HepG2 (cell line): ENCODE results near the gene LRP5. TPM values are rescaled to one million over a fixed set of nuclear protein-coding genes. Genes with fewer than 3 reads are reported as not detected.
A peak's percentile ranks its signal among the peaks of the same experiment; 100 is the strongest.

Source experiments
- BCL3 ChIP-seq: sonication (generic); formaldehyde crosslinking; IDR thresholded peaks from 2 replicates; pipeline ENCODE4 v1.5.1; 2020; ENCODE audit warnings: mild to moderate bottlenecking, missing genetic modification reagents, moderate library complexity
- CCDC6 ChIP-seq: sonication (generic); formaldehyde crosslinking; IDR thresholded peaks from 2 replicates; pipeline ENCODE4 v1.8.1; 2022; ENCODE audit warnings: mild to moderate bottlenecking, missing genetic modification reagents, moderate library complexity
- CSRNP1 ChIP-seq: sonication (generic); formaldehyde crosslinking; IDR thresholded peaks from 2 replicates; pipeline ENCODE4 v1.8.1; 2023; ENCODE audit warnings: mild to moderate bottlenecking, missing genetic modification reagents
- DNMT1 ChIP-seq: sonication (generic); formaldehyde crosslinking; IDR thresholded peaks from 2 replicates; pipeline ENCODE4 v1.5.1; 2020; ENCODE audit warnings: mild to moderate bottlenecking, missing genetic modification reagents
- FLYWCH1 ChIP-seq: sonication (generic); formaldehyde crosslinking; IDR thresholded peaks from 2 replicates; pipeline ENCODE4 v1.8.1; 2023; ENCODE audit warnings: mild to moderate bottlenecking, missing genetic modification reagents
- HDAC1 ChIP-seq: sonication (generic); formaldehyde crosslinking; IDR thresholded peaks from 2 replicates; pipeline ENCODE4 v1.5.1; 2020; ENCODE audit warnings: mild to moderate bottlenecking, missing genetic modification reagents
- MYPOP ChIP-seq: sonication (generic); formaldehyde crosslinking; IDR thresholded peaks from 2 replicates; pipeline ENCODE4 v1.8.1; 2023; ENCODE audit warnings: mild to moderate bottlenecking, moderate library complexity, missing genetic modification reagents
- USF2 ChIP-seq, 2 experiments: sonication (generic) in 1 of 2; formaldehyde crosslinking in 1 of 2; IDR thresholded peaks; 2 replicates each; pipeline versions ENCODE4 v1.5.1 to v1.6.1; 2011 to 2020; ENCODE audit warnings: borderline replicate concordance in 1 of 2, low read depth in 1 of 2, low read length in 1 of 2, mild to moderate bottlenecking in 1 of 2, missing genetic modification reagents in 1 of 2, moderate library complexity in 1 of 2
- XBP1 ChIP-seq: sonication (generic); formaldehyde crosslinking; IDR thresholded peaks from 2 replicates; pipeline ENCODE4 v1.5.0; 2020; ENCODE audit warnings: missing genetic modification reagents
- ZBTB33 ChIP-seq: sonication (generic); formaldehyde crosslinking; IDR thresholded peaks from 2 replicates; pipeline ENCODE4 v1.4.0; 2020; ENCODE audit warnings: missing genetic modification reagents
- ZBTB46 ChIP-seq: sonication (generic); formaldehyde crosslinking; IDR thresholded peaks from 2 replicates; pipeline ENCODE4 v1.4.0; 2020; ENCODE audit warnings: mild to moderate bottlenecking, missing genetic modification reagents, borderline replicate concordance
- ZNF256 ChIP-seq: sonication (generic); formaldehyde crosslinking; conservative IDR thresholded peaks from 2 replicates; pipeline ENCODE4 v1.4.0; 2020; ENCODE audit warnings: missing genetic modification reagents
- ZNF501 ChIP-seq: sonication (generic); formaldehyde crosslinking; IDR thresholded peaks from 2 replicates; pipeline ENCODE4 v1.5.1; 2020; ENCODE audit warnings: mild to moderate bottlenecking, moderate library complexity, missing genetic modification reagents
- ZNF557 ChIP-seq: sonication (generic); formaldehyde crosslinking; IDR thresholded peaks from 2 replicates; pipeline ENCODE4 v1.4.0; 2020; ENCODE audit warnings: missing genetic modification reagents
- ZNF720 ChIP-seq: sonication (generic); formaldehyde crosslinking; IDR thresholded peaks from 2 replicates; pipeline ENCODE4 v1.4.0; 2020; ENCODE audit warnings: missing genetic modification reagents
- ZNF724P ChIP-seq: sonication (generic); formaldehyde crosslinking; IDR thresholded peaks from 2 replicates; pipeline ENCODE4 v1.8.0; 2022; ENCODE audit warnings: missing genetic modification reagents, borderline replicate concordance
- ZNF780A ChIP-seq: sonication (generic); formaldehyde crosslinking; IDR thresholded peaks from 2 replicates; pipeline ENCODE4 v1.8.0; 2022; ENCODE audit warnings: mild to moderate bottlenecking, missing genetic modification reagents, moderate library complexity
- polyA plus RNA-seq, 8 experiments: library from polyadenylated mRNA; depleted of rRNA in 3 of 8; stranded (reverse) in 7 of 8; unstranded in 1 of 8; fragments of >200 nt; fragmentation: Illumina TruSeq in 4 of 8; extraction: Trizol in 4 of 8; gene quantifications; 2 replicates each; pipeline versions ENCODE4 v1.2.1 to v1.2.3, GENCODE V29; 2011 to 2016; ENCODE audit warnings: low read depth in 4 of 8, missing spikeins in 1 of 8, mixed read lengths in 1 of 8; ENCODE audit not compliant: insufficient read depth in 1 of 8
- total RNA-seq, 5 experiments: library from RNA; depleted of rRNA; stranded (reverse); fragments of >200 nt; fragmentation: Illumina TruSeq; extraction: Trizol; gene quantifications; 2 replicates each; pipeline ENCODE4 v1.2.3, GENCODE V29; 2016; ENCODE audit warnings: low read depth in 1 of 5

Gene LRP5
- total and polyA plus RNA-seq, 2 of the 13 experiments (the other 11 are each of a cell fraction or from before 2014, with no cell fraction given): 40.4 to 64.0 TPM

- TF ChIP-seq ZBTB46 (CRISPR knock-in tag) (no peak), ZNF256 (no peak), BCL3 (CRISPR knock-in tag) (no peak), HDAC1 (CRISPR knock-in tag) (peak; percentile 47), ZNF501 (CRISPR knock-in tag) (peak; percentile 51), ZNF780A (CRISPR knock-in tag) (no peak), CCDC6 (CRISPR knock-in tag) (no peak), ZBTB33 (0 out of 2 replicates have a peak, but pooled peaks have one; percentile 9), CSRNP1 (CRISPR knock-in tag) (peak; percentile 32; the same call in 1 of the 2 replicates), XBP1 (CRISPR knock-in tag) (no peak), MYPOP (CRISPR knock-in tag) (no peak), ZNF720 (no peak), ZNF557 (CRISPR knock-in tag) (no peak), DNMT1 (CRISPR knock-in tag) (no peak), FLYWCH1 (CRISPR knock-in tag) (no peak), USF2 (IDR thresholded peaks at IDR 0.05; ENCODE audit: low read depth, low read length) (no peak), USF2 (CRISPR knock-in tag; IDR thresholded peaks at IDR 0.05; ENCODE audit: borderline replicate concordance) (no peak), ZNF724P (no peak)
Measured at GRCh38 chr11:68459886-68460740, 147.7 kb downstream of the LRP5 start (continued).
